ENCODE results near the gene INO80E.

- TF ChIP-seq CTCF (IDR thresholded peaks at IDR 0.05) (no peak), EZH2 (IDR thresholded peaks at IDR 0.05; ENCODE audit: borderline replicate concordance, insufficient read depth, low read depth, low read length, poor library complexity, severe bottlenecking) (no peak)
Measured at GRCh38 chr16:29968205-29968604, 27.8 kb upstream of the INO80E start.
